HepG2 (cell line): ENCODE data around the gene ZNF670.
"Not testable (repeated sequence)": the region's sequence is repeated elsewhere in the genome, so short reads cannot be mapped to it uniquely, and the experiment has no call there.

Experiments used
- BORCS8-MEF2B ChIP-seq: sonication (generic); formaldehyde crosslinking; IDR thresholded peaks from 2 replicates; pipeline ENCODE4 v1.8.0; 2022; ENCODE audit warnings: mild to moderate bottlenecking, missing genetic modification reagents
- MXI1 ChIP-seq: IDR thresholded peaks from 3 replicates; pipeline ENCODE4 v1.6.1; 2012; ENCODE audit warnings: low read depth, low read length, inconsistent platforms, borderline replicate concordance

GRCh38 chr1:247120408-247120668, 41.7 kb upstream of the ZNF670 start:
- TF ChIP-seq MXI1; BORCS8-MEF2B (CRISPR knock-in tag): not testable (repeated sequence)
